Measurements from ENCODE around the gene CD27. TPM values are rescaled to one million over a fixed set of nuclear protein-coding genes. Genes with fewer than 3 reads are reported as not detected.
A peak's percentile ranks its signal among the peaks of the same experiment; 100 is the strongest.
"Not testable (repeated sequence)": the region's sequence is repeated elsewhere in the genome, so short reads cannot be mapped to it uniquely, and the experiment has no call there.

Gene CD27
- total RNA-seq, 1 experiment from 2014 or later: 0.28 TPM

GRCh38 chr12:6494968-6495367, 50.2 kb downstream of the CD27 start:
- TF ChIP-seq AFF4 (CRISPR knock-in tag; IDR thresholded peaks at IDR 0.05; ENCODE audit: borderline replicate concordance) (no peak), PRRX2 (CRISPR knock-in tag; IDR thresholded peaks at IDR 0.05) (no peak), ZNF671 (CRISPR knock-in tag; IDR thresholded peaks at IDR 0.05) (no peak), ZNF396 (CRISPR knock-in tag; IDR thresholded peaks at IDR 0.05; ENCODE audit: borderline replicate concordance) (no peak), IRF1 (CRISPR knock-in tag; IDR thresholded peaks at IDR 0.05) (no peak), TCF7 (CRISPR knock-in tag; IDR thresholded peaks at IDR 0.05; ENCODE audit: low read depth) (no peak), USF2 (CRISPR knock-in tag; IDR thresholded peaks at IDR 0.05) (no peak), GTF2I (CRISPR knock-in tag; conservative IDR thresholded peaks at IDR 0.05) (no peak), NR2C2 (CRISPR knock-in tag; IDR thresholded peaks at IDR 0.05) (no peak), ZNF423 (CRISPR knock-in tag; IDR thresholded peaks at IDR 0.05) (no peak)
- POLR2A ChIA-PET: interaction anchor here (0.9 to 1.0 kb wide), 2 partner anchors 25 to 39 kb away, joined by 3 to 4 read pairs; partner anchors contain the start of genes GAPDH and VAMP1
- Mint-ChIP-seq H3K4me3 (peak overlapping the region; percentile 93), H3K36me3 (peaks cover 58% of the 10 kb centered on the region), H3K27ac (peak overlapping the region; percentile 2; the same call in 1 of the 2 replicates), H3K9me3 (no peaks in the 10 kb centered on the region), H3K4me1 (peaks cover 25% of the 10 kb centered on the region), H3K27me3 (ENCODE audit: low read depth) (no peaks in the 10 kb centered on the region)
- no peak for ATAC-seq
- DNase-seq (ENCODE audit: low spot score): no peak
- CTCF ChIA-PET: interaction anchor here (0.6 to 1.9 kb wide), 2 partner anchors 11 to 43 kb away, joined by 3 to 5 read pairs; no protein-coding TSS in a partner anchor

- H3K27me3 Mint-ChIP-seq (ENCODE audit: low read depth); ATAC-seq; H3K9me3 Mint-ChIP-seq; POLR2A ChIA-PET; CTCF ChIA-PET; H3K4me3 Mint-ChIP-seq; DNase-seq (ENCODE audit: low spot score): not testable (repeated sequence)
- H3K4me1 Mint-ChIP-seq: peaks cover 19% of the 10 kb centered on the region
- H3K36me3 Mint-ChIP-seq: peaks cover 47% of the 10 kb centered on the region
- peak overlapping the region; percentile 67; the same call in 1 of the 2 replicates for H3K27ac Mint-ChIP-seq
Measured at GRCh38 chr12:6497291-6497690, 52.5 kb downstream of the CD27 start.

- no peaks in the 10 kb centered on the region for H3K27me3 Mint-ChIP-seq (ENCODE audit: low read depth)
- CTCF ChIA-PET: interaction anchor here (1.1 kb wide), 1 partner anchor 38 kb away, joined by 3 read pairs; no protein-coding TSS in a partner anchor
- ATAC-seq (no peak), DNase-seq (ENCODE audit: low spot score) (no peak)
- H3K36me3 Mint-ChIP-seq: peaks cover 50% of the 10 kb centered on the region
- no peak overlapping the region for H3K4me3 Mint-ChIP-seq
- H3K9me3 Mint-ChIP-seq: no peaks in the 10 kb centered on the region
- peak overlapping the region; percentile 87; the same call in 1 of the 2 replicates for H3K27ac Mint-ChIP-seq
- POLR2A ChIA-PET: interaction anchor here (0.5 to 0.6 kb wide), 2 partner anchors 70 to 120 kb away, joined by 3 read pairs; no protein-coding TSS in a partner anchor
- H3K4me1 Mint-ChIP-seq: peaks cover 4% of the 10 kb centered on the region
- TF ChIP-seq ERG (CRISPR knock-in tag; IDR thresholded peaks at IDR 0.05): no peak
- no peak for TF ChIP-seq ZBTB21 (CRISPR knock-in tag; IDR thresholded peaks at IDR 0.05; ENCODE audit: borderline replicate concordance)
- TF ChIP-seq RORB (CRISPR knock-in tag; IDR thresholded peaks at IDR 0.05): no peak
- no peak for TF ChIP-seq JUN (CRISPR knock-in tag; IDR thresholded peaks at IDR 0.05)
- TF ChIP-seq MLX (CRISPR knock-in tag; IDR thresholded peaks at IDR 0.05): no peak
- no peak for TF ChIP-seq MXD4 (CRISPR knock-in tag; IDR thresholded peaks at IDR 0.05; ENCODE audit: borderline replicate concordance)
- no peak for TF ChIP-seq ATF6 (CRISPR knock-in tag; IDR thresholded peaks at IDR 0.05)
- TF ChIP-seq CTCF (IDR thresholded peaks at IDR 0.05): no peak
- no peak for TF ChIP-seq RELA (CRISPR knock-in tag; IDR thresholded peaks at IDR 0.05; ENCODE audit: borderline replicate concordance)
- no peak for TF ChIP-seq ZNF671 (CRISPR knock-in tag; IDR thresholded peaks at IDR 0.05)
- TF ChIP-seq MAX (CRISPR knock-in tag; IDR thresholded peaks at IDR 0.05): no peak
- TF ChIP-seq NFATC4 (CRISPR knock-in tag; IDR thresholded peaks at IDR 0.05): no peak
Measured at GRCh38 chr12:6500466-6500865, 55.7 kb downstream of the CD27 start.
